ENCODE data around the gene PRDM5. TPM values are rescaled to one million over a fixed set of nuclear protein-coding genes. Genes with fewer than 3 reads are reported as not detected.

PRDM5 gene
- total RNA-seq, 1 donor: 30.7 TPM

- no peak for TF ChIP-seq CTCF (IDR thresholded peaks at IDR 0.05; ENCODE audit: insufficient read depth, low read depth, low read length)
- H3K4me3 ChIP-seq (ENCODE audit: low read depth, low read length): no peak overlapping the region
- DNase-seq (ENCODE audit: low read depth): no peak
Observed at GRCh38 chr4:120821029-120821428, 101.5 kb downstream of the PRDM5 start.

- no peak overlapping the region for H3K4me3 ChIP-seq (ENCODE audit: low read depth, low read length)
- DNase-seq (ENCODE audit: low read depth): no peak
- no peak for TF ChIP-seq CTCF (IDR thresholded peaks at IDR 0.05; ENCODE audit: insufficient read depth, low read depth, low read length)
Observed at GRCh38 chr4:120819805-120820437, 102.6 kb downstream of the PRDM5 start.

GRCh38 chr4:120816296-120816965 is 106.1 kb downstream of the PRDM5 start:
- H3K4me3 ChIP-seq (ENCODE audit: low read depth, low read length): no peak overlapping the region
- DNase-seq (ENCODE audit: low read depth): no peak
- no peak for TF ChIP-seq CTCF (IDR thresholded peaks at IDR 0.05; ENCODE audit: insufficient read depth, low read depth, low read length)

DNA sequence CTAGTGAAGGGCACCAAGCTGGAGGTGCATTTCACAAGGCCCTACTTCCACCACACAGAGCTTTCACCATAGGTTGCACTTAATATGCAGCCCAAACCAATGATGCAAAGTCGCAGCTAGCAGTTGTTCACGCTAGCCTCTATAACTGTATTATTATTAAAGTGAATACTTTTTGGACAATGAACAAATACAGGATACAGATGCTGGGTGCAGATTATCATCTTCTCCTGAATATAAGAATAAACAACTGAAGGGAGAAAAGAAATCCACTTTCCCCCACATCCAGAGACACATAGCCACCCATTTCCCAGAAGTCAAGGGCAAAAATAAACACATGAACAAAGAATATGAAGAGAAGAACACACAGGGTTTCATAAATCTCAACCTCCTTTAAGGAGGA is 107.2 kb downstream of the PRDM5 start:
- TF ChIP-seq CTCF (IDR thresholded peaks at IDR 0.05; ENCODE audit: insufficient read depth, low read depth, low read length): no peak
- DNase-seq (ENCODE audit: low read depth): no peak
- H3K4me3 ChIP-seq (ENCODE audit: low read depth, low read length): no peak overlapping the region

DNA sequence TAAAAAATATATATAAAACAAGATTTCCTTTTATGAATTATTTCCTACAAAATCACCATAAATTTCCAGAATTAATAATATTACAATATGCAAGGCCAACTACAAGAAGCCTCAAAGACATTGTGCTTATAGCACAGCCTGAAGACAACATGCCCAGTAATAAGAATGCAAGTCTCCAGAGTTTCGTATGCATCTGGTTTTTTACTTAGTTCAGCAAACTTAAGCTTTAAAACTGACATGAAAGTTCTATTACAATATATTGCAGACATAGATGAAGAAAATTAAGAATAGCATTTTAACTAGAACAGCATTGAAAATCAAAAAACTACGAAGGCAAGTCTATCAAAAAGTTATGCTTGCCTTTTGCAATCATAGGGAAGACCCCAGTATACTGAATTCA is 107.6 kb downstream of the PRDM5 start:
- no peak for DNase-seq (ENCODE audit: low read depth)
- TF ChIP-seq CTCF (IDR thresholded peaks at IDR 0.05; ENCODE audit: insufficient read depth, low read depth, low read length): no peak

GRCh38 chr4:120812216-120812615 is 110.3 kb downstream of the PRDM5 start:
- TF ChIP-seq CTCF (IDR thresholded peaks at IDR 0.05; ENCODE audit: insufficient read depth, low read depth, low read length): no peak
- no peak overlapping the region for H3K4me3 ChIP-seq (ENCODE audit: low read depth, low read length)
- DNase-seq (ENCODE audit: low read depth): no peak

More for the DNA sequence above, 107.6 kb downstream of the PRDM5 start:
- H3K4me3 ChIP-seq (ENCODE audit: low read depth, low read length): no peak overlapping the region

All from fibroblast of villous mesenchyme (primary cell).